ENCODE results near the gene RESP18. TPM values are rescaled to one million over a fixed set of nuclear protein-coding genes. Genes with fewer than 3 reads are reported as not detected.

RESP18 gene
- polyA plus RNA-seq, 1 donor from 2014 or later, result not detected

- Histone ChIP-seq H3F3A (ENCODE audit: insufficient read depth, low read length, poor library complexity, severe bottlenecking) (no peaks in the 10 kb centered on the region), H3K4me2 (ENCODE audit: low read length) (no peak overlapping the region), H3K36me3 (ENCODE audit: insufficient read depth, low read length) (no peaks in the 10 kb centered on the region), H3K9ac (ENCODE audit: low read length) (no peak overlapping the region), H3K27ac (ENCODE audit: low read length) (no peak overlapping the region), H3K9me3 (ENCODE audit: low read length) (no peaks in the 10 kb centered on the region), H4K20me1 (ENCODE audit: insufficient read depth) (no peaks in the 10 kb centered on the region), H3K27me3 (ENCODE audit: insufficient read depth, low read depth, low read length) (peaks cover 21% of the 10 kb centered on the region), H2AFZ (ENCODE audit: low read depth, low read length) (no peak overlapping the region), H3K79me2 (replicated peaks; ENCODE audit: insufficient read depth, low read length) (no peaks in the 10 kb centered on the region), H3K9me2 (ENCODE audit: insufficient read depth, low read length) (no peaks in the 10 kb centered on the region), H3K4me3 (ENCODE audit: low read length) (no peak overlapping the region)
- TF ChIP-seq MXI1 (conservative IDR thresholded peaks at IDR 0.05; ENCODE audit: poor library complexity, severe bottlenecking), result no peak
- no peak for TF ChIP-seq RAD21 (conservative IDR thresholded peaks at IDR 0.05)
- TF ChIP-seq TAF1 (IDR thresholded peaks at IDR 0.05; ENCODE audit: low read depth), result no peak
- TF ChIP-seq SMC3 (conservative IDR thresholded peaks at IDR 0.05; ENCODE audit: poor library complexity), result no peak
- TF ChIP-seq CTCF (IDR thresholded peaks at IDR 0.05; ENCODE audit: poor library complexity, severe bottlenecking), result no peak
- no peak for TF ChIP-seq EP300 (conservative IDR thresholded peaks at IDR 0.05; ENCODE audit: poor library complexity, severe bottlenecking)
- no peak for TF ChIP-seq POLR2AphosphoS5 (IDR thresholded peaks at IDR 0.05)
- no peak for TF ChIP-seq EZH2 (IDR thresholded peaks at IDR 0.05; ENCODE audit: borderline replicate concordance, insufficient read depth, low read length, poor library complexity, severe bottlenecking)
- TF ChIP-seq REST (IDR thresholded peaks at IDR 0.05; ENCODE audit: borderline replicate concordance), result no peak
Measured at GRCh38 chr2:219325657-219326315, 6.8 kb downstream of the RESP18 start.

- Histone ChIP-seq H3K9ac (ENCODE audit: low read length) (no peak overlapping the region), H3K27me3 (ENCODE audit: insufficient read depth, low read depth, low read length) (peaks cover 15% of the 10 kb centered on the region), H4K20me1 (ENCODE audit: insufficient read depth) (no peaks in the 10 kb centered on the region), H3K79me2 (replicated peaks; ENCODE audit: insufficient read depth, low read length) (no peaks in the 10 kb centered on the region), H3K9me3 (ENCODE audit: low read length) (no peaks in the 10 kb centered on the region), H3K27ac (ENCODE audit: low read length) (no peak overlapping the region), H3K36me3 (ENCODE audit: insufficient read depth, low read length) (no peaks in the 10 kb centered on the region), H3K4me3 (ENCODE audit: low read length) (no peak overlapping the region), H3K9me2 (ENCODE audit: insufficient read depth, low read length) (no peaks in the 10 kb centered on the region), H3K4me2 (ENCODE audit: low read length) (no peak overlapping the region), H3F3A (ENCODE audit: insufficient read depth, low read length, poor library complexity, severe bottlenecking) (no peaks in the 10 kb centered on the region), H2AFZ (ENCODE audit: low read depth, low read length) (no peak overlapping the region)
- TF ChIP-seq SMC3 (conservative IDR thresholded peaks at IDR 0.05; ENCODE audit: poor library complexity) (no peak), POLR2AphosphoS5 (IDR thresholded peaks at IDR 0.05) (no peak), EP300 (conservative IDR thresholded peaks at IDR 0.05; ENCODE audit: poor library complexity, severe bottlenecking) (no peak), RAD21 (conservative IDR thresholded peaks at IDR 0.05) (no peak), MXI1 (conservative IDR thresholded peaks at IDR 0.05; ENCODE audit: poor library complexity, severe bottlenecking) (no peak), EZH2 (IDR thresholded peaks at IDR 0.05; ENCODE audit: borderline replicate concordance, insufficient read depth, low read length, poor library complexity, severe bottlenecking) (no peak), TAF1 (IDR thresholded peaks at IDR 0.05; ENCODE audit: low read depth) (no peak), CTCF (IDR thresholded peaks at IDR 0.05; ENCODE audit: poor library complexity, severe bottlenecking) (no peak)
Measured at GRCh38 chr2:219325136-219325535, 7.4 kb downstream of the RESP18 start.
